ENCODE measurements around the gene ASS1.

ASS1 gene

GRCh38 chr9:130463763-130464745, 19.3 kb downstream of the ASS1 start:
- H3K27me3 ChIP-seq (ENCODE audit: low read length), result no peaks in the 10 kb centered on the region
- no peak overlapping the region for H3K4me2 ChIP-seq (ENCODE audit: low read depth, low read length, poor library complexity, severe bottlenecking)
- no peaks in the 10 kb centered on the region for H3F3A ChIP-seq (ENCODE audit: insufficient read depth)
- no peaks in the 10 kb centered on the region for H3K9me3 ChIP-seq (ENCODE audit: insufficient read depth, low read length)
- H3K36me3 ChIP-seq (ENCODE audit: low read length), result no peaks in the 10 kb centered on the region
- no peak overlapping the region for H3K4me3 ChIP-seq (ENCODE audit: insufficient read depth, low read length, poor library complexity, severe bottlenecking)
- H3K27ac ChIP-seq (ENCODE audit: low read depth, low read length), result no peak overlapping the region
- no peaks in the 10 kb centered on the region for H4K20me1 ChIP-seq (ENCODE audit: low read depth, low read length)
- no peaks in the 10 kb centered on the region for H3K9me2 ChIP-seq (replicated peaks; ENCODE audit: insufficient read depth, low read length)
- no peak overlapping the region for H3K9ac ChIP-seq (ENCODE audit: low read length)
- H2AFZ ChIP-seq (ENCODE audit: low read depth, low read length, severe bottlenecking), result no peak overlapping the region
- TF ChIP-seq CTCF (IDR thresholded peaks at IDR 0.05; ENCODE audit: insufficient read depth, low read length, poor library complexity, severe bottlenecking) (no peak), EZH2phosphoT487 (conservative IDR thresholded peaks at IDR 0.05; ENCODE audit: low read length) (no peak)
- no peaks in the 10 kb centered on the region for H3K79me2 ChIP-seq (ENCODE audit: insufficient read depth, low read length)

DNA sequence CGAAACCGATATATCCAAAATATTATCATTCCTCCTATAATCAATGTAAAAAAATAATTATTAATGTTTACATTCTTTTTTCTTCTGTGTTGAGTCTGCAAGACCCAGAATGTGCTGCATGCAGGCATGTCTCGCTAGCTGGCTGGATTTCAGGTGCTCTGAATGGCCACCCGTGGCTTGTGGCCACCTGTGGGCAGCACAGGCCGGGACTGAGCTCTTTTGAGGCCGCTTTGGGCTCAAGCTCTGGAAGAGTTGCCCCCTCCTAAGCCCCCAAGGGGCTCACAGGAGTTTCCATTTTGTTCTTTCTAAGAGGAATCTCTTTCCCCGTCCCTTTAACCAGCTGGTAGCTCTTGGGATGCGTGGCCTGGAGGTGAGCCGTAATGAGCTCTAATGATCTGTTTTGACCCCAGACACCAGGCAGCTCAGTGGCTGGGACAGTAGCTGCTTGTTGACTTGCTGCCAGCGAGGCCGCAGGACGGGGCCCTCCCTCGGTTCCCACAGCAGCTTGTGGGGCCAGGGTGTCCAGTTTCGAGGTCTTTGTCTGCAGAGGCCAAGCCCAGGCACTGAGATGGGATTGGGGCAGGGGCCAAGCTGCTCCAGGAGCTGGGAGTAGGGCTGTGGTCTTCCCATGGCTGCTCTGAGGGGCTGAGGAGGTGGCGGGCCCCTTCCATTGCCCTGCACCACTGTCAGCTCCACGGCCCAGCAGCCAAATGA, 20.8 kb downstream of the ASS1 start:
- no peaks in the 10 kb centered on the region for H3K9me3 ChIP-seq (ENCODE audit: insufficient read depth, low read length)
- no peaks in the 10 kb centered on the region for H3K79me2 ChIP-seq (ENCODE audit: insufficient read depth, low read length)
- no peaks in the 10 kb centered on the region for H3K27me3 ChIP-seq (ENCODE audit: low read length)
- no peak overlapping the region for H3K4me3 ChIP-seq (ENCODE audit: insufficient read depth, low read length, poor library complexity, severe bottlenecking)
- no peaks in the 10 kb centered on the region for H3K9me2 ChIP-seq (replicated peaks; ENCODE audit: insufficient read depth, low read length)
- no peak overlapping the region for H3K9ac ChIP-seq (ENCODE audit: low read length)
- no peaks in the 10 kb centered on the region for H3F3A ChIP-seq (ENCODE audit: insufficient read depth)
- TF ChIP-seq EZH2phosphoT487 (conservative IDR thresholded peaks at IDR 0.05; ENCODE audit: low read length) (no peak), CTCF (IDR thresholded peaks at IDR 0.05; ENCODE audit: insufficient read depth, low read length, poor library complexity, severe bottlenecking) (no peak)
- no peaks in the 10 kb centered on the region for H4K20me1 ChIP-seq (ENCODE audit: low read depth, low read length)
- H3K36me3 ChIP-seq (ENCODE audit: low read length), result no peaks in the 10 kb centered on the region
- H3K27ac ChIP-seq (ENCODE audit: low read depth, low read length), result no peak overlapping the region
- no peak overlapping the region for H3K4me2 ChIP-seq (ENCODE audit: low read depth, low read length, poor library complexity, severe bottlenecking)
- H2AFZ ChIP-seq (ENCODE audit: low read depth, low read length, severe bottlenecking), result no peak overlapping the region

- Histone ChIP-seq H3K27ac (ENCODE audit: low read depth, low read length) (no peak overlapping the region), H3K27me3 (ENCODE audit: low read length) (no peaks in the 10 kb centered on the region), H3K9ac (ENCODE audit: low read length) (no peak overlapping the region), H3K4me2 (ENCODE audit: low read depth, low read length, poor library complexity, severe bottlenecking) (no peak overlapping the region), H2AFZ (ENCODE audit: low read depth, low read length, severe bottlenecking) (no peak overlapping the region), H4K20me1 (ENCODE audit: low read depth, low read length) (no peaks in the 10 kb centered on the region), H3K36me3 (ENCODE audit: low read length) (no peaks in the 10 kb centered on the region), H3K9me3 (ENCODE audit: insufficient read depth, low read length) (no peaks in the 10 kb centered on the region), H3K79me2 (ENCODE audit: insufficient read depth, low read length) (no peaks in the 10 kb centered on the region), H3K9me2 (replicated peaks; ENCODE audit: insufficient read depth, low read length) (no peaks in the 10 kb centered on the region), H3K4me3 (ENCODE audit: insufficient read depth, low read length, poor library complexity, severe bottlenecking) (no peak overlapping the region), H3F3A (ENCODE audit: insufficient read depth) (no peaks in the 10 kb centered on the region)
- TF ChIP-seq CTCF (IDR thresholded peaks at IDR 0.05; ENCODE audit: insufficient read depth, low read length, poor library complexity, severe bottlenecking) (no peak), EZH2phosphoT487 (conservative IDR thresholded peaks at IDR 0.05; ENCODE audit: low read length) (no peak)
Observed at GRCh38 chr9:130466537-130467217, 21.9 kb downstream of the ASS1 start.

Measured in SU-DHL-6 (cell line).